Esophagus muscularis mucosa (tissue), 4 donors: ENCODE results near the gene ITGA8. TPM values are rescaled to one million over a fixed set of nuclear protein-coding genes. Genes with fewer than 3 reads are reported as not detected.

Experiments used
- DNase-seq: peaks from one replicate; pipeline ENCODE4 v3.0.0-alpha.2; 2017; ENCODE audit errors: extremely low spot score
- H3K27ac ChIP-seq, 4 donors: fragments of 200-600 bp; sonication (generic); replicated peaks in 1 of 4; 1 replicate in 3 of 4; 2 replicates in 1 of 4; pipeline ENCODE4 v1.5.1; 2016 to 2019; ENCODE audit warnings: mild to moderate bottlenecking in 1 of 4
- H3K27me3 ChIP-seq, 4 donors: fragments of 200-600 bp; sonication (generic); one replicate each; pipeline versions ENCODE4 v1.5.1 to v1.6.0; 2016 to 2019
- H3K36me3 ChIP-seq, 4 donors: fragments of 200-600 bp; sonication (generic); one replicate each; pipeline ENCODE4 v1.5.1; 2016 to 2019
- H3K4me1 ChIP-seq, 4 donors: fragments of 200-600 bp; sonication (generic); one replicate each; pipeline ENCODE4 v1.5.1; 2016 to 2019
- H3K4me3 ChIP-seq, 4 donors: fragments of 200-600 bp; sonication (generic); 1 replicate in 2 of 4; 2 replicates in 2 of 4; pipeline ENCODE4 v1.5.1; 2016 to 2019; ENCODE audit warnings: mild to moderate bottlenecking in 4 of 4, moderate library complexity in 1 of 4
- H3K9me3 ChIP-seq, 4 donors: fragments of 200-600 bp; sonication (generic); 1 replicate in 3 of 4; 2 replicates in 1 of 4; pipeline ENCODE4 v1.5.1; 2016 to 2019
- EP300 ChIP-seq: sonication (generic); formaldehyde crosslinking; IDR thresholded peaks from one replicate; pipeline ENCODE4 v1.6.1; 2017; ENCODE audit warnings: antibody characterized with exemption
- POLR2A ChIP-seq: fragments of 450-650 bp; IDR thresholded peaks from one replicate; pipeline ENCODE4 v1.6.1; 2017; ENCODE audit warnings: antibody characterized with exemption, moderate library complexity, mild to moderate bottlenecking, low read depth
- POLR2AphosphoS5 ChIP-seq, 2 donors: sonication (generic); formaldehyde crosslinking; IDR thresholded peaks; one replicate each; pipeline ENCODE4 v1.6.1; 2017; ENCODE audit warnings: antibody characterized with exemption in 2 of 2
- WGBS: methylation state at CpG from one replicate; pipeline ENCODE4 v1.1.5; 2018; 5-methylcytosine and 5-hydroxymethylcytosine counted together
- intact Hi-C: fragments of 100-400 bp; cut with DNase I; formaldehyde crosslinking; loops from one replicate; pipeline ENCODE4 v1.15.1; 2023
- total RNA-seq, 4 donors: library from RNA; depleted of rRNA; stranded (reverse); fragments of >200 nt; gene quantifications; one replicate each; pipeline versions ENCODE4 v1.1.0 to v1.2.1, GENCODE V29; 2016
- TF ChIP-seq, protein P1 (sequence below), 3 experiments: fragments of 200-600 bp in 2 of 3; fragments of 450-650 bp in 1 of 3; sonication (generic) in 2 of 3; IDR thresholded peaks; one replicate each; pipeline ENCODE4 v1.5.1; 2017 to 2019; ENCODE audit warnings: antibody characterized with exemption in 3 of 3, mild to moderate bottlenecking in 2 of 3, moderate library complexity in 1 of 3

Gene ITGA8
- total RNA-seq, 4 donors from 2014 or later: 26.2 to 113 (median 50.4) TPM

GRCh38 chr10:15531927-15532722 is 187.6 kb downstream of the ITGA8 start:
- DNase-seq: no peak
- WGBS: 76% methylated on average over 12 of the region's 13 CpGs
- peaks cover 0 to 10% (median 4%) of the 10 kb centered on the region in 4 donors for H3K4me1 ChIP-seq
- TF ChIP-seq, protein P1, sequence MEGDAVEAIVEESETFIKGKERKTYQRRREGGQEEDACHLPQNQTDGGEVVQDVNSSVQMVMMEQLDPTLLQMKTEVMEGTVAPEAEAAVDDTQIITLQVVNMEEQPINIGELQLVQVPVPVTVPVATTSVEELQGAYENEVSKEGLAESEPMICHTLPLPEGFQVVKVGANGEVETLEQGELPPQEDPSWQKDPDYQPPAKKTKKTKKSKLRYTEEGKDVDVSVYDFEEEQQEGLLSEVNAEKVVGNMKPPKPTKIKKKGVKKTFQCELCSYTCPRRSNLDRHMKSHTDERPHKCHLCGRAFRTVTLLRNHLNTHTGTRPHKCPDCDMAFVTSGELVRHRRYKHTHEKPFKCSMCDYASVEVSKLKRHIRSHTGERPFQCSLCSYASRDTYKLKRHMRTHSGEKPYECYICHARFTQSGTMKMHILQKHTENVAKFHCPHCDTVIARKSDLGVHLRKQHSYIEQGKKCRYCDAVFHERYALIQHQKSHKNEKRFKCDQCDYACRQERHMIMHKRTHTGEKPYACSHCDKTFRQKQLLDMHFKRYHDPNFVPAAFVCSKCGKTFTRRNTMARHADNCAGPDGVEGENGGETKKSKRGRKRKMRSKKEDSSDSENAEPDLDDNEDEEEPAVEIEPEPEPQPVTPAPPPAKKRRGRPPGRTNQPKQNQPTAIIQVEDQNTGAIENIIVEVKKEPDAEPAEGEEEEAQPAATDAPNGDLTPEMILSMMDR (IDR thresholded peaks at IDR 0.05): no peak
- TF ChIP-seq POLR2AphosphoS5 (IDR thresholded peaks at IDR 0.05) (no peak), POLR2A (no peak), EP300 (no peak)
- no peaks in the 10 kb centered on the region for H3K27me3 ChIP-seq
- no peaks in the 10 kb centered on the region for H3K9me3 ChIP-seq
- no peaks in the 10 kb centered on the region for H3K36me3 ChIP-seq
- H3K27ac ChIP-seq: no peak overlapping the region
- intact Hi-C loops: no loop called here
- no peak overlapping the region for H3K4me3 ChIP-seq

GRCh38 chr10:15528859-15529239 is 190.9 kb downstream of the ITGA8 start:
- Histone ChIP-seq H3K27ac (no peak overlapping the region), H3K4me1 (peaks cover 0 to 20% (median 6%) of the 10 kb centered on the region in 4 donors), H3K4me3 (no peak overlapping the region), H3K9me3 (no peaks in the 10 kb centered on the region), H3K27me3 (no peaks in the 10 kb centered on the region), H3K36me3 (no peaks in the 10 kb centered on the region)
- 86% methylated on average over 4 of the region's 4 CpGs for WGBS
- no peak for DNase-seq
- intact Hi-C loops: no loop called here
- TF ChIP-seq POLR2A (no peak), EP300 (no peak), POLR2AphosphoS5 (IDR thresholded peaks at IDR 0.05) (no peak)
- TF ChIP-seq, protein P1 (IDR thresholded peaks at IDR 0.05): no peak

- Histone ChIP-seq H3K9me3 (no peaks in the 10 kb centered on the region), H3K4me1 (peaks cover 0 to 20% (median 4%) of the 10 kb centered on the region in 4 donors), H3K27me3 (no peaks in the 10 kb centered on the region), H3K4me3 (no peak overlapping the region), H3K36me3 (no peaks in the 10 kb centered on the region), H3K27ac (no peak overlapping the region)
- 43% methylated on average over 3 of the region's 3 CpGs for WGBS
- intact Hi-C loops: no loop called here
- TF ChIP-seq, protein P1 (IDR thresholded peaks at IDR 0.05): no peak
- TF ChIP-seq POLR2AphosphoS5 (IDR thresholded peaks at IDR 0.05) (no peak), EP300 (no peak), POLR2A (no peak)
- DNase-seq: no peak
Measured at GRCh38 chr10:15526754-15527153, 193.0 kb downstream of the ITGA8 start.

DNA sequence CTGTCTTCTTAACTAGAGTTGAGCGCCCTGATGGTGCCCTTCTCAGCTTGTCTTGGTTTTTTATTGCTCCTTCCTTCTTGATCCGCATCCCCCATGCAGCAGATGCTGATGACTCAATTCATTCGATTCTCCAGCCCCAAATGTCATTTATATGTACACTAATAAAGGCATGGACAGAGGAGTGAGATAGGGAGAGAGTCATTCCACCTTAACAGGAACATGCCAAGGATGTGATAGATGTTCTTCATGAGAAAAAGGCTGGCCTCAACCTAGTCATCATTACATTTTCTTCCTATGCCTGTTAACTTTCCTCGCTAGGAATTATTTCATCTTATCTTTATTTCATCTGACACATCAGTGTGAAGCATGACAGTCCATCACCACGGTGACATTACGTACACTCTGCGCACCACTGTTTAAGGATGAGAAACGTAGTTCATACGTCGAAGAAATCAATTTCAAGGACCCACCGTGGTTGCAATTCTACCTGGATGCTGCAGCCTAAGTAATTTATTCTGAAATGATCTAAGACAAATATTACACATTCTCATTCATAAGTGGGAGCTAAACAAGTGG is 198.3 kb downstream of the ITGA8 start:
- Histone ChIP-seq H3K27me3 (no peaks in the 10 kb centered on the region), H3K4me3 (no peak overlapping the region), H3K36me3 (no peaks in the 10 kb centered on the region), H3K27ac (no peak overlapping the region), H3K4me1 (peaks cover 0 to 6% (median 0%) of the 10 kb centered on the region in 4 donors), H3K9me3 (no peaks in the 10 kb centered on the region)
- no peak for TF ChIP-seq POLR2A
- no peak for TF ChIP-seq POLR2AphosphoS5 (IDR thresholded peaks at IDR 0.05)
- TF ChIP-seq EP300: no peak
- TF ChIP-seq, protein P1 (IDR thresholded peaks at IDR 0.05): no peak
- no peak for DNase-seq
- intact Hi-C loops: no loop called here
- WGBS: 91% methylated on average over 11 of the region's 11 CpGs
